HepG2 (cell line): ENCODE measurements around the gene METRNL. TPM values are rescaled to one million over a fixed set of nuclear protein-coding genes. Genes with fewer than 3 reads are reported as not detected.

Source experiments
- ATAD3A ChIP-seq: sonication (generic); formaldehyde crosslinking; IDR thresholded peaks from 2 replicates; pipeline ENCODE4 v1.4.0; 2020; ENCODE audit warnings: missing genetic modification reagents
- HDAC2 ChIP-seq: sonication (generic); formaldehyde crosslinking; IDR thresholded peaks from 2 replicates; pipeline ENCODE4 v1.4.0; 2020; ENCODE audit warnings: missing genetic modification reagents
- HHEX ChIP-seq: IDR thresholded peaks from 2 replicates; pipeline ENCODE4 v1.6.1; 2016; ENCODE audit warnings: control low read depth
- HINFP ChIP-seq: sonication (generic); formaldehyde crosslinking; IDR thresholded peaks from 2 replicates; pipeline ENCODE4 v1.4.0; 2020; ENCODE audit warnings: low read depth, mild to moderate bottlenecking, missing genetic modification reagents
- HIVEP1 ChIP-seq: sonication (generic); formaldehyde crosslinking; IDR thresholded peaks from 2 replicates; pipeline ENCODE4 v1.4.0; 2020; ENCODE audit warnings: mild to moderate bottlenecking, missing genetic modification reagents
- PBX2 ChIP-seq: IDR thresholded peaks from 2 replicates; pipeline ENCODE4 v1.6.1; 2016; ENCODE audit warnings: control low read depth
- SETDB1 ChIP-seq: sonication (generic); formaldehyde crosslinking; IDR thresholded peaks from 2 replicates; pipeline ENCODE4 v1.5.1; 2020; ENCODE audit warnings: missing genetic modification reagents, mild to moderate bottlenecking, borderline replicate concordance
- ZBTB43 ChIP-seq: sonication (generic); formaldehyde crosslinking; conservative IDR thresholded peaks from 2 replicates; pipeline ENCODE4 v1.4.0; 2020; ENCODE audit warnings: missing genetic modification reagents
- ZNF281 ChIP-seq: sonication (generic); formaldehyde crosslinking; IDR thresholded peaks from 2 replicates; pipeline ENCODE4 v1.4.0; 2020; ENCODE audit warnings: missing genetic modification reagents, borderline replicate concordance
- ZNF331 ChIP-seq: sonication (generic); formaldehyde crosslinking; IDR thresholded peaks from 2 replicates; pipeline ENCODE4 v1.4.0; 2020; ENCODE audit warnings: missing genetic modification reagents
- ZNF33A ChIP-seq: sonication (generic); formaldehyde crosslinking; IDR thresholded peaks from 2 replicates; pipeline ENCODE4 v1.5.1; 2020; ENCODE audit warnings: missing genetic modification reagents, mild to moderate bottlenecking, moderate library complexity, borderline replicate concordance
- ZNF350 ChIP-seq: sonication (generic); formaldehyde crosslinking; IDR thresholded peaks from 2 replicates; pipeline ENCODE4 v1.4.0; 2020; ENCODE audit warnings: mild to moderate bottlenecking, low read depth, missing genetic modification reagents, borderline replicate concordance
- ZNF468 ChIP-seq: sonication (generic); formaldehyde crosslinking; IDR thresholded peaks from 2 replicates; pipeline ENCODE4 v1.8.0; 2022; ENCODE audit warnings: mild to moderate bottlenecking, moderate library complexity, missing genetic modification reagents
- ZNF597 ChIP-seq: sonication (generic); formaldehyde crosslinking; IDR thresholded peaks from 2 replicates; pipeline ENCODE4 v1.5.0; 2020; ENCODE audit warnings: missing genetic modification reagents
- ZNF598 ChIP-seq: sonication (generic); formaldehyde crosslinking; IDR thresholded peaks from 2 replicates; pipeline ENCODE4 v1.5.1; 2020; ENCODE audit warnings: mild to moderate bottlenecking, missing genetic modification reagents, borderline replicate concordance
- ZNF607 ChIP-seq: sonication (generic); formaldehyde crosslinking; IDR thresholded peaks from 2 replicates; pipeline ENCODE4 v1.5.1; 2020; ENCODE audit warnings: missing genetic modification reagents, mild to moderate bottlenecking, borderline replicate concordance
- ZNF782 ChIP-seq: sonication (generic); formaldehyde crosslinking; IDR thresholded peaks from 2 replicates; pipeline ENCODE4 v1.4.0; 2020; ENCODE audit warnings: missing genetic modification reagents, mild to moderate bottlenecking, borderline replicate concordance
- polyA plus RNA-seq, 8 experiments: library from polyadenylated mRNA; depleted of rRNA in 3 of 8; stranded (reverse) in 7 of 8; unstranded in 1 of 8; fragments of >200 nt; fragmentation: Illumina TruSeq in 4 of 8; extraction: Trizol in 4 of 8; gene quantifications; 2 replicates each; pipeline versions ENCODE4 v1.2.1 to v1.2.3, GENCODE V29; 2011 to 2016; ENCODE audit warnings: low read depth in 4 of 8, missing spikeins in 1 of 8, mixed read lengths in 1 of 8; ENCODE audit not compliant: insufficient read depth in 1 of 8
- total RNA-seq, 5 experiments: library from RNA; depleted of rRNA; stranded (reverse); fragments of >200 nt; fragmentation: Illumina TruSeq; extraction: Trizol; gene quantifications; 2 replicates each; pipeline ENCODE4 v1.2.3, GENCODE V29; 2016; ENCODE audit warnings: low read depth in 1 of 5

METRNL gene
- total and polyA plus RNA-seq, 2 of the 13 experiments (the other 11 are each of a cell fraction or from before 2014, with no cell fraction given) = 0.66 to 0.84 TPM

GRCh38 chr17:83078378-83079351, 744 bp upstream of the METRNL start (continued):
- no peak for TF ChIP-seq ZNF33A (CRISPR knock-in tag)
- TF ChIP-seq ZNF598 (CRISPR knock-in tag) = no peak
- no peak for TF ChIP-seq ZNF607 (CRISPR knock-in tag)
- TF ChIP-seq ZNF468 (CRISPR knock-in tag) = no peak
- 0 out of 2 replicates have a peak, but pooled peaks have one; percentile 26 for TF ChIP-seq ZNF350 (CRISPR knock-in tag)
- no peak for TF ChIP-seq ZNF331 (CRISPR knock-in tag)
- TF ChIP-seq HDAC2 (CRISPR knock-in tag) = no peak
- no peak for TF ChIP-seq ZNF597 (CRISPR knock-in tag)
- TF ChIP-seq ZNF281 (CRISPR knock-in tag) = no peak
- no peak for TF ChIP-seq ZNF782 (CRISPR knock-in tag)
- TF ChIP-seq HINFP (CRISPR knock-in tag) = no peak
- TF ChIP-seq HIVEP1 (CRISPR knock-in tag) = peak; percentile 60
- TF ChIP-seq ZBTB43 (CRISPR knock-in tag) = no peak
- no peak for TF ChIP-seq HHEX (CRISPR knock-in tag)
- no peak for TF ChIP-seq PBX2
- no peak for TF ChIP-seq ATAD3A (CRISPR knock-in tag)
- TF ChIP-seq SETDB1 (CRISPR knock-in tag) = no peak
